Activated CD4-positive, alpha-beta T cell treated with anti-CD3 and anti-CD28 coated beads for 24 hours (primary cell): ENCODE results near the gene DRG2.

Experiments used
- DNase-seq, 2 donors: peaks; one replicate each; pipeline ENCODE4 v3.0.0-alpha.2; 2020; ENCODE audit warnings: low read depth in 2 of 2

The DRG2 gene

DNA sequence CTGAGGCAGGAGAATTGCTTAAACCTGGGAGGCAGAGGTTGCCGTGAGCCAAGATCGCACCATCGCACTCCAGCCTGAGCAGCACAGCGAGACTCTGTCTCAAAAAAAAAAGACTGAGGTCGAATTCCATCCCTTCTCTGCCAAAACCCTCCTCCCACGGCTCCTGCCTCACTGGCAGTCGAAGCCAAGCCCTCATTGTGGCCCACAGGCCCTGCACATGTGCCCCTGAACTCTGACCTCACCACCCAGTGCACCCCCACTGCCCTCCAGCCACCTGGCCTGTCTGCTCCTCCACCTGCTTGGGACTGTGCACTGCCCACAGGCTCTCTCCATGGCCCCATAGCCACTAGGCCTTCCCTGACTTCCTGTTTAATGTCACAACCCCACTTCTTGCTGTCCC is 27.8 kb downstream of the DRG2 start:
- no peak for DNase-seq

- no peak for DNase-seq
Measured at GRCh38 chr17:18116078-18116477, 28.3 kb downstream of the DRG2 start.

GRCh38 chr17:18117533-18117932 is 29.8 kb downstream of the DRG2 start:
- DNase-seq, result no peak

GRCh38 chr17:18117982-18118975 is 30.5 kb downstream of the DRG2 start:
- no peak for DNase-seq

DNA sequence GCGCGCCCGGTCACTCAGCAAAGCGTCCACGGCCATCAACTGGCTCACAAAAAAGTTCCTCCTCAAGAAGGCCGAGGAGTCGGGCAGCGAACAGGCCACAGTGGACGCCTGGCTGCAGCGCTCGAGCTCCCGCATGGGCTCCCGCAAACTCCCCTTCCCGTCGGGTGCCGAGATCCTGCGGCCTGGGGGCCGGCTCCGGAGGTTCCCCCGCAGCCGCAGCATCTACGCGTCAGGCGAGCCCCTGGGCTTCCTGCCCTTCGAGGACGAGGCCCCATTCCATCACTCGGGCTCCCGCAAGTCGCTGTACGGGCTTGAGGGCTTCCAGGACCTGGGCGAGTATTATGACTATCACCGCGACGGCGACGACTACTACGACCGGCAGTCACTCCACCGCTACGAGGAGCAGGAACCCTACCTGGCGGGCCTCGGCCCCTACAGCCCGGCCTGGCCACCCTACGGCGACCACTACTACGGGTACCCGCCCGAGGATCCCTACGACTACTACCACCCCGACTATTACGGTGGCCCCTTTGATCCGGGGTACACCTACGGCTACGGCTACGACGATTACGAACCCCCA is 31.5 kb downstream of the DRG2 start:
- DNase-seq, result no peak

- no peak for DNase-seq
Measured at GRCh38 chr17:18119938-18120337, 32.2 kb downstream of the DRG2 start.

GRCh38 chr17:18120461-18121017 is 32.8 kb downstream of the DRG2 start:
- no peak for DNase-seq

GRCh38 chr17:18121144-18121910 is 33.6 kb downstream of the DRG2 start:
- no peak for DNase-seq

DNA sequence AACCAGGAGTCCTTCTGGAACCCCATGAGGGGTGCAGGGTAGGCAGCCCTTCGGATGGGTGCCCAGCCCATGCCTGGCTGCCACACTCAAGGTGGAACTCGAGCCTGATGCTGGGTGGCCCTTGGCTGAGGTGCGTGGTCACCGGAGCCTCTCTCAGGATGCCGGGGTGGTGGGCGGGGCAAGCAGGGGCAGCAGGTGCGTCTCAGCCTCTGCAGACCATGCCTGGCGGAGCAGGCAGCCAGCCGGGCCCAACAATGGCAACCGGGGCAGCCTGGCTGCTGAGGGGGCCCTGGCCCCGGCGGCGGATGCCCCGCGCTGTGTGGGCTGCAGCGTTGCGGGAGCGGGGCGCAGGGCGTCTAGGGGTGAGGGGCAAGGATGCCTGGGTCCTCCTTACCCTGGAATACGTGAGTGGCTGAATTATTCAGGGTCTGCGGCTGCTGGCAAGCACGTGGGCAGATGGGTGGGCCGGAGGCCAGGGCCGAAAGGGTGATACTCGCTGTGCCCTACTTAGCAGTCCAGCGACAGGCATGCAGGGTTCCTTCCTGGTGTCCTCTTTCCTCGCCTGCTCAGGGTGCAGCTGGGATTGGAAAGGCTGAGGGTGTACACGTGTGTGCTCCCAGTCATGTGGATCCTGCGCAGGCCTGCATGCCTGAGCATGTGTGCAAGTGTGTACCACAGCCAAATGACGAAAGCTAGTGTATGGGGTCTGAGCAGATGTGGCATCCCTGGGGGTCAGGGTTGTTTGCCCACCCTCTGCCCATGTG is 35.4 kb downstream of the DRG2 start:
- no peak for DNase-seq

DNA sequence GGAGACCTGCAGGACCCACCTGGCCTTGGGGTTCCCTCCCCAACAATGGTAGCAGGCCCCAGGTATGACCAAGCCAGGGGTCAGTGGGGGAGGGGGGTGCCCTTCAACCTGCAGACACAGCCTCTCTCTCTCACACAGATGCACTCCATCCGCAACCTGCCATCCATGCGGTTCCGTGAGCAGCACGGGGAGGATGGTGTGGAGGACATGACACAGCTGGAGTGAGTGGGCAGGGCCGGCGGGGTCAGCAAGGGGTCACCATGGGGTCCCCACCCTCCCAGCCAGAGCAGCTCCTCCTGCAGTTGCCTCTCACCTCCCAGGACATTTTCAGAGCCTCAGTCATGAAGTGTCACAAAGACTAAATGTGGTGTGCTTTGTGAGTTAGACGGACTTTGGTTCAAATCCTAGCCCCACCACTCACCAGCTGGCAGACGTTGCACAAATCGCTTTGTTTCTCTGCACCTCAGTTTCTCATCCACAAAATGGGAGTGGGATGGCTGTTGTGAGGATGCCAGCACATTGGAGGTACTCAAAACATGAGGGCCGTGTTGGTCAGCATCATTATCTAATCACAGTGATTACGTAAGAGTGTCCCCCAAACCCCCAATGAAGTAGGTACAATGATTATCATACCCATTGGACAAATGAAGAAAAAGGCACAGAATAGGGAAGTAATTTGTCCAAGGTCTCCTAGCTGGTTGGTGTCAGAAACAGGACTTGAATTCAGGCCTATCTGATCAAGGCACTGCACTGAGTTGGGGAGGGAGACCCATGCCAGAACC is 36.8 kb downstream of the DRG2 start:
- DNase-seq, result no peak

DNA sequence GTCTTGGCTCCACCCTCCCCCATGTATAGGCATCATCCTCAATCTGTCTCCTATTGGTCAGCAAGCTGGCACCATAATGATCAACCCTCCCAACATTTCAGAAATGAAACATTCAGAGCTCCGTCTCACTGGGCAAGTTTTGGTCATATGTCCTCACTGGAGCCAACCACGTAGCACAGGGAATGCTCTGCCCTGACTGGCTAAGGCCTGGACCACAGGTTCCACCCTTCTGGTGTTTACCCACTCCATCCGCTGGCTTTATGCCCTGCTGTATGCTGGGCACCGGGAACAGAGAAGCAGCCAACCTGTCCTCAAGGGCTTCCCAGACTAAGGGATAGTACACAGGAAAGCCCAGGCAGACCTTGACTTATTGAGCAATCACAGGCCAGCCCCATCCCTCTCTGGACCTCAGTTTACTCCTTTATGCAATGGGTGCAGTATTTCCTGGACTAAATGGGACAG is 41.3 kb downstream of the DRG2 start:
- DNase-seq, result no peak

- DNase-seq, result no peak
Measured at GRCh38 chr17:18132711-18133110, 45.0 kb downstream of the DRG2 start.

- no peak for DNase-seq
Measured at GRCh38 chr17:18136357-18136756, 48.6 kb downstream of the DRG2 start.

GRCh38 chr17:18138065-18138749 is 50.5 kb downstream of the DRG2 start:
- no peak for DNase-seq

- no peak for DNase-seq
Measured at GRCh38 chr17:18139092-18139491, 51.3 kb downstream of the DRG2 start.

GRCh38 chr17:18139498-18139897 is 51.8 kb downstream of the DRG2 start:
- DNase-seq, result no peak

- DNase-seq, result no peak
Measured at GRCh38 chr17:18139949-18140348, 52.2 kb downstream of the DRG2 start.

DNA sequence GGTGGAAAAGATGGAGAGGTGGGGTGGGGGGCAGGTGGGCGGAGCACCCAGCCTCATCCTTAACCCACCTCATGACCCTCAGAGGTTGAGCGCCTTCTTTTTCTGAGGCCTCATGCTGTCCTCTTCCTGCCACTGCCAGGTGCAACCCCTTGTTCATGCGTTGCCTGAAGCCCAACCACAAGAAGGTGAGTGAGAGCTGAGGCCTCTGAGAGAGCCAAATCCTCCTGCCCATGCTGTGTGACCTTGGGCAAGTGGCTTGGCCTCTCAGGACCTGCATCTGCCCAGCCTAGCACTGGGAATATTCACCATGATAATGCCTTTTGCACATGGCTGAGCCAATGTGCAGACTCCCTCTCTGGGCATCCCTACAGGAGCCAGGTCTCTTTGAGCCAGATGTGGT is 52.9 kb downstream of the DRG2 start:
- DNase-seq, result no peak

- peak; percentile 10 to 52 for DNase-seq
Measured at GRCh38 chr17:18141210-18141803, 53.6 kb downstream of the DRG2 start.
